Measurements from ENCODE around the gene PTPRA.

Gene PTPRA

DNA sequence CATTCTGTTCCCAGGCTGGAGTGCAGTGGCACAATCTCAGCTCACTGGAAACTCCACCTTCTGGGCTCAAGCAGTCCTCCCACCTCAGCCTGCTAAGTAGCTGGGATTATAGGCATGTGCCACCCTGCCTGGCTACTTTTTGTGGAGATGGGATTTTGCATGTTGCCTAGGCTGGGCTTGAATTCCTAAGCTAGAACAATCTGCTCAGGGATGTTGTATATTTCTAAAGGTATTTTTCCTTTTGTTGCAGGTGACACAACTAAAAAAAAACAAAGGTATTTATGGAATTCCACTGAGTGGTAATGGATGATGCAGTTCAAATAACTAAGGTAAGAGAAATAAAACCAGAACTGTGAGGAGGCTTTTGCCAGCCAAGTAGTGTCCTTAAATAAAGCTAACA lies 49.7 kb downstream of the PTPRA start:
- no peak for DNase-seq (ENCODE audit: low spot score)

DNA sequence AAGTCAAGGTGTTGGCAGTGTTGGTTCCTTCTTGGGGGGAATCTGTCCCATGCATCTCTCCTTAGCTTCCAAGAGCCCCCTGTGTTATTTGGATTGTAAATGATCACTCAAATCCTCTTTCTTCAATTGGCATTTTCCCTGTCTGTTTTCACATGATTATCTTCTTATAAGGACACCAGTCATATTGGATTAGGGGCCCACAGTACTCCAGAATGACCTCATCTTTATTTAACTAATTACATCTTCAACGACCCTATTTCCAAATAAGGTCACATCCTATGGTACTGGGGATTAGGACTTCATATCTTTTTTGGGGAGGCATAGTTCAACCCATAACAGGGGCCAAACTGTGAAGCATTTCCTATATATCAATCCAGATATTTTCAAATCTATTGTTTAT lies 57.3 kb downstream of the PTPRA start:
- DNase-seq (ENCODE audit: low spot score) = no peak

DNA sequence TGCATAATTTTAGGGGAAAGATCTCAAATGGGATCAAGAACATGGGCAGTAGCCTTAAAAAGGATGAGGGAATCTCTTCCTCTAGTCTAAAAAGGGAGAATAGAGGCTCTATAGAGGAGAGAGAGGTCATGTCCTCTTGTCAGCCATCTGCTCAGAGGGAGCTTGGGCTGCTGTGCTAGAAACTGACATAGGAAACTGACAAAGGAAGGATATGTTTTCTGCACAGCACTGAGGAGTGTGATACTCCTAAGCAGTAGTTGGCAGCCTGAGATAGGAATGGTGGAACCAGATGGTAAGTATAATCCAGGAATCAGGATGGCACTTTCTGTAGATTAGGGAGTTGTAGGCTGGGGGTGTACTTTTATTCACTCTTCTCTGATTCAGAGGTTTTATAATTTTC lies 59.2 kb downstream of the PTPRA start:
- DNase-seq (ENCODE audit: low spot score) = no peak

DNA sequence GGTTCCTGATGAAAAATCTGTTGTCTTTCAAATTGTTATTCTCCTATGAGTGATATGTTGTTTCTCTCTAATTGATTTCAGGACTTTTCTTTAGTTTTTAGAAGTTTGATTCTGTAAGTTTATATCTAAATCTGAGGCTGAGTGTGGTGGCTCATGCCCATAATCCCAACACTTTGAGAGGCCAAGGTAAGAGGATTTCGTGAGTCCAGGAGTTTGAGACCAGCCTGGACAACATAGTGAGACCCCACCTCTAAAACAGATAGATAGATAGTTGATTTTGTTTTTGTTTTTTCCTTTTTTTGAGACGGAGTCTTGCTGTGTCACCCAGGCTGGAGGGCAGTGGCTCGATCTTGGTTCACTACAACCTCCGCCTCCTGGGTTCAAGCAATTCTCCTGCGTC lies 64.6 kb downstream of the PTPRA start:
- no peak for DNase-seq (ENCODE audit: low spot score)

DNA sequence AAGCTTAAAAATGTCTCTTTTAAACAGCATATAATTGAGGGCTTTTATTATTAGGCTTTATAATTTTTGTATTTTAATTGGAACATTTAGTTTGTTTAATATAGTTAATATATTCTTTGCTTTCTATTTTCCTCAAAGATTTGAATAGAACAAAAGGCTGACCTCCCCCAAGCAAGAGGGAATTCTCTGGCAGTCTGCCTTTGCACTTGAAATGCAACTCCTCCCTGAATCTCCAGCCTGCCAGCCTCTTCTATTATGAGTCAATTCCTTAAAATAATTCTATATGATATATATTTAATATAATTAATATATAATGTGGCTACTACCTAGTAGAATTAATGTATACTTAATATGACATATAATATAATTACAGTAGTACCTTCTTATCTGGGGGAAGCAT lies 69.2 kb downstream of the PTPRA start:
- no peak for DNase-seq (ENCODE audit: low spot score)

DNA sequence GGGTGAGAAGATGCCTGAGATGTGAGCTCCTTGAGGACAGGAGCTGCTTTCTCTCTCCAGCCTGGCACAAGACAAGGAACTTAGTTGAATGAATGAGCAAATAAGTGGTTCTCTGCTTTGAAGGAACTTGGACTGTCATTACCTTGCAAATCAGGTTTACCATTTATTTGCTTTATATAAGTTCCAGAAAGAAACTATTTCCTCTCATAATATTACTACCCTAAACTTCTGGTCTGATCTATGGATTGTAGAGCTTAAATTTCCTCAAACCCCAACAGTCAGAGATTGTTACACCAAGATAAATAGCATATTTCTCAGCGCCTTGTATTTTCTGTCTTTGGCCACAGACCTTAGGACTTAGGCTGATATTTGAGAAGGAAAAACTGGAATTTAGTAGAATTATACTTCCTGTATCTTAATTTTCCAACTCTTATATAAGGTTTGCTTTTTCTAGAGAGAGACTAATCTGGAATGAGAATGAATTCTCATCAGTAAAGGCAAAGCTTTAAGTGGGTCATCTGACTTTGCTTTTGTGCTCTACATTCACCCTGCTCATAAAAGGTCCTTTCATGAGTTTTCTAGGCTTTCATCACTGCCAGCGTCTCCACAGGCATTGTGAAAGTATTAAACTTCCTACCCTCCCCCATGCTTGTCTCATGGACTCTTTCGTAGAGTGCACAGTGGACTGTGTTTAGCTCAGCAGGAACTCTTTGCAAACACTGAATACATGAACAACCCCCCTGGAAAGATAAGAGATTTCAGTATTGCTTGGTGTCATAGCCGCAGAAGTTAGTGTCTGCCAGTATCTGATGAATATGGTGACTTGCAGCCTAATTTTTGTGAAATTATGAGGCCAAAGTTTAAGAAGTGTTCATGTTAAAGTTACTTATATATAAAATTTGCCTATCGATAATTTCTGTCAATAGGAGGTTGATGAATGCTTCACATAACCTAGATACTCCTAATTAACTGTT lies 74.0 kb downstream of the PTPRA start:
- DNase-seq (ENCODE audit: low spot score) = no peak

DNA sequence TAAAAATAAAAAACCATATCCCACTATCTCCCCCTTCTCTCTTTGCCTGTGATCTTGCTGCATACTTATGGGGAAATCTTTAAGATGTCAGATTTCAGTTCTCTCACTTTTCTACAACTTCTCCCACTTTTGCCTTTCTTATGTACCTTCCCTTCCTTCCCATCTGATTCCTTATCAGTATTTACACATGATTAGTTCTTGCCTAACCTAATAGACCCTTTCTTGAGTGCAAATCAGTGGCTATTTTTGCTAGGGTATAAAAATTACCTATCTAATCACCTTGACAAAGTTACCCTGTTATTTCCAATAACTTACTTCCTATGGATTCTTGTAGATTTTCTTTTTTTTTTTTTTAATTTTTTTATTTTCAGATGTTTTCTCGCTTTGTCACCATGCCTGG lies 75.7 kb downstream of the PTPRA start:
- DNase-seq (ENCODE audit: low spot score) = no peak

DNA sequence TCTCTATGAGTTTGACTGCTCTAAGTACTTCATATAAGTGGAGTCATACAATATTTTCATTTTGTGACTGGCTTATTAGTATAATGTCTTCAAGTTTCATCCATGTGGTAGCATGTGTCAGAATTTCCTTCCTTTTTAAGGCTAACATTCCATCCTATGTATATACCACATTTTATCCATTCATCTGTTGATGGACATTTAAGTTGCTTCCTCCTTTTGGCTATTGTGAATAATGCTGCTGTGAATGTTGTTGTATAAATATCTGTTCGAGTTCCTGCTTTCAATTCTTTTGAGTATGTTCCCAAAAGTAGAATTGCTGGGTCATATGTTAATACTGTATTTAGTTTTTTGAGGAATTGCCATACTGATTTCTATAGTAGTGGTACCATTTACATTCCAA lies 79.5 kb downstream of the PTPRA start:
- DNase-seq (ENCODE audit: low spot score) = no peak

DNA sequence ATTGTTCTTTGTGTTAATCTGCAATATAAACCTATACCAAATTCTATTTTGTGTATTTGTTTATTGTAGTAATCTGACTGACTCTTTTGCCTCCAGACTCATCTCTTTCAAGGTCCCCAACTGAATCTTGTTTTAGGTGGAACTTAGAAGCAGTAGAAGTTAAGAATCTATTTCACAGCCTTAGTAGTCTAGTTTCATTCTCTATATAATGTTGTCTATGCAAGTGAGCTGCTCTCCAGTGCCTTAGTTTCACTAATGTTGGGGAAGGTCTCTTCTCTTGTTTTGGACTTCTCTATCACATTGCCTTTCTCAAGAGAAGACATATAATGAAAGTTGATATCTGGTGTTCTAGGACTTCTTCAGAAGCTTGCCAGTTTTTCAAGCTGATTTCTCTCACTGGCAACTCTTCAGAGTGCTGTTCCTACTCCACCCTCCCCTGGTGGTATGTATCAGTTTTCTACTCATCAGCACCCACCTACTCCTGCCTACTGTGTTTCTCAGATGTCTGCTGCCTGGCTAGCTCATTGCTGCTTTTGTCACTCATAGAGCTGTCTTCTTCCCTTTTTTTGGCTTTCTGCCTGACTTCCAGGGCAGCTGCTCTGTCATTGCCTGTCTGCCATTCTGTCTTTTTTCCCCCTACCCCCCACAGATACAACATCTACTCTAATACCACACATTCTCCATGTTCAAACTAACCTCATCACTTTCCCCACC lies 82.1 kb downstream of the PTPRA start:
- no peak for DNase-seq (ENCODE audit: low spot score)

DNA sequence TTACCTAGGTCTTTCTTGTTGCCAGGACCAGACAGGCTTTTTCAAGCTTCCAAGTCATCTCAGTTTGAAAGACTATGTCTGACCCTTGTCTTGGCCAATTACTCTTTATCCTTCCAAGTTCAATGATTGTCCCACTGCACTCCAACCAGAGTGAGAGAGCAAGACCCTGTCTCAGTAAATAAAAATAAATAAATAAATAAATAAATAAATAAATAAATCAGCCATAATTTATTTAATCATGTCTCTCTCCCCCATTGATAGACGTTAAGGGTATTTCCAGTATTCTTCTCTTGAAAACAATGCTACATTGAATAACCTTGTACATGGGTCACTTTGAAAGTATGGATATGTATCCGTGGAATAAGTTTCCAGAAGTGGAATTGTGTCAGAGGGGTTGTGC lies 83.2 kb downstream of the PTPRA start:
- no peak for DNase-seq (ENCODE audit: low spot score)

DNA sequence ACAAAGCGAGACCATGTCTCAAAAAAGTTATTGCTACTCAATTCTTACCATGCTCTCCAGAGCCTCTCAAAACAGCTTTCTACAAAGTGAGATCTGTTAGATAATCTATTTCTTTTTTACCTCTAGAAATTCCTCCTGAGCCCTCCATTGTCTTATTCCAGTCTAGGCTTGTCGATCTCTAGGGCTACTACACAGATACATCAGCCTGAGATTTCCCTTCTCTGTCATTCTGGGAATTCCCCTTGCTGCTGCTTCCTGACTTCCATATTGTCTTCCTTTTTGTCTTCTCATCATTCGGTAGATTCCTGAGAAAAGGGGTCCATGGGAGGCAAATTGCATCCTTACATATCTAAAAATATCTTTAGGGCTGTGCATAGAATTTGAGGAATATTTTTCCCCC lies 94.6 kb downstream of the PTPRA start:
- DNase-seq (ENCODE audit: low spot score) = no peak

DNA sequence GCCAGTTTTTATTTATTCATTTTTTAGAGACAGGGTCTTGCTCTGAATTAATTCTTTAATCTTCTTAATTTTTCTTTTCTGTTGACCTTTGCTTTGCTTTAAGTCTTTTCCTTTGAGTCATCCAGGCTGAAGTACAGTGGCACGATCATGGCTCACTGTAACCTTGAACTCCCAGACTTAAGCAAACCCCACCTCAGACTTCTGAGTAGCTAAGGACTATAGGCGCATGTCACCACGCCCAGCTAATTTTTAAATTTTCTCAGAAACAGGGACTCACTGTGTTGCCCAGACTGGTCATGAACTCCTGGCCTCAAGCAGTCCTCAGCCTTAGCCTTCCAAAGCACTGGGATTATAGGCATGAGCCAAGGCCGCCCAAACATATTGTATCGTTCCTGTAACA lies 98.8 kb downstream of the PTPRA start:
- DNase-seq (ENCODE audit: low spot score) = no peak

DNA sequence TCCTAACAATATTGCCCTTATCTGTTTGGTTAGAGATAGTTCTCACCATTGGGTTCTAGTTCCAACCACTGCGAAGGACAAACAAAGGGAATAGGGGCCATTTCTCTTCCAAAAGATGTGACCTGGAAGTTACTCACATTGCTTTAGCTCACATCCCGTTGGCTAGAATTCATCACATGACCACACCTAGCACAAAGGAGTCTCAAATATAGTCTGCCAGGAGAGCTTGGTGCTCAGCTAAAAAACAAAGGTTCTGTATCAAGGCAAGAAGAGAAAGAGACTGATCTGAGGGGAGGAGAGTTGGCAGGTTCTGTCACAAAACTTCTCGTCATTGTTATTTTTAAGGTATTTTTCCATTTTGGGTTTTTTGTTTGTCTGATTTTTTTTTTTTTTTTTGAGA lies 100.3 kb downstream of the PTPRA start:
- DNase-seq (ENCODE audit: low spot score) = no peak

DNA sequence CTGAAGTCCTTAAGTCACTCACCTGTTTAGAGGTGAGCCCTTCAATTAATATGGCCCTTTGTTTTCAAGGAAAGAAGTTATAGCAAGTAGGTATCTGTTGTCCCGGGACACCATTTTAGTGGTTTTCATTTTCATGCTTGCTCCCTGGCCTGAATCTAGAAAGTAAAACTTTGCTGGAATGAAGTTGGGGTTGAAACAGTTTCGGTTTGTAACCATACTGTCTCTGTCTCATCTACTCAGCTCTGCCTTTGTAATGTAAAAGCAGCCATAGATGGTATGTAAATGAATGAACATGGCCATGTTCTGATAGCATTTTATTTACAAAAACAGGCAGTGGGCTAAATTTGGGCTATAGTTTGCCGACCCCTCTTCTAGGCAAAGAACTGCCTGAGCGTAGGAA lies 105.2 kb downstream of the PTPRA start:
- DNase-seq (ENCODE audit: low spot score) = no peak

DNA sequence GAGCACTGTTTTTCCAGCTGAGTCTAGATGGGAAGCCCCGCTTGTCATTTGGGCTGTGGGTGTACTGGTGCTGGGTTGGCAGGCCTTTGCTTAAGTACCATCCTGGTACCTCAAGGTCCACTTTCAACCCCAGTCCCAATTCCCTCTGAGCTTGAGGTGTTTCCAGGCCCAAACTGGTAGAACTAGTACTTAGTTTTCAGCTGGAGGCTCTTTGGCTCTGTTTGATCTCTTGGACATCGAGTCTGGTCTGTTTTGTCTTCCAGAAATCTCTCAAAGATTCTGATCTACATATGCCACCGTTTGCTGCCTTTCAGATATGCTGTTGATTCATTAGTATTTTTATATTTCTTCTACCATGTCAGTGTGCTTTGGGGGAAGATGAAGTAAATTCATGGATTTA lies 108.4 kb downstream of the PTPRA start:
- DNase-seq (ENCODE audit: low spot score) = no peak

DNA sequence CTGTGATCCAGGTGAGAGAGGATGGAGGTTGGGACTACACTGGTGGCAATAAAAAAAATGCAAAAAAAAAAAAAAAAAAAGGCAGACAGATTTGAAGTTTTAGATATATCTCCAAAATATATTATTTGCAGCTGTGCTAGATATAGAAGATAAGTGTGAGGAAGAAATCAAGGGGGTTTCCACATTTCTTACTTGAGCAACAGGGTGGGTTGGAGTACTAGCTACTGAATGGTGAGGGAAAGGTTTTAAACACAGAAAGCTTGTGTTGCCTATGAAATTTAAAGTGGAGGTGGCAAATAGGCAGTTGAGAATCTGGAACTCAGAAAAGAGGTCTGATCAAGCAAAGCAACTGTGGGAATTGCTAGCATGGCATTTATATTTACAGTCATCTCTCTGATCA lies 110.2 kb downstream of the PTPRA start:
- DNase-seq (ENCODE audit: low spot score) = no peak

DNA sequence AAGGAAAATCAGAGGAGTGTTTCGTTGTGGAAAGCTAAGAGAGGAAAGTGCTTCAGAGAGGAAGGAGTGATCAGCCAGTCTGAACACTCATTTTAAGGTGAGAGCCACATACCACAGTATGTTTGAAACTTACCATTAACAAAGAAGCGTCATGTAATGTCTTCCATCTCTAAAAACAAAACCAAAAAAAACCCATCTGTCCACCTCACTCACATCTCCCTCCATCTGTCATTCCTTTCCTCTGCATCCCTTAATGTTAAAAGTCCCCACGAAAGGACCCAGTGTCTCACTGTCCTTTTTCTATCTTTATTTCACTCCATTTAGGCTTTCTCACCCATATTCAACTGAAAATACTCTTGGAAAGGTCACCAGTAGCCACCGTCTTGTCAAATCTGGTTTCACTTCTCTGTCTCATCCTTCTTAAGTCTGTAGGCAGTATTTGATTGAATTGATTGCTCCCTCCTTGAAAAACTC lies 110.8 kb downstream of the PTPRA start:
- DNase-seq (ENCODE audit: low spot score) = no peak

DNA sequence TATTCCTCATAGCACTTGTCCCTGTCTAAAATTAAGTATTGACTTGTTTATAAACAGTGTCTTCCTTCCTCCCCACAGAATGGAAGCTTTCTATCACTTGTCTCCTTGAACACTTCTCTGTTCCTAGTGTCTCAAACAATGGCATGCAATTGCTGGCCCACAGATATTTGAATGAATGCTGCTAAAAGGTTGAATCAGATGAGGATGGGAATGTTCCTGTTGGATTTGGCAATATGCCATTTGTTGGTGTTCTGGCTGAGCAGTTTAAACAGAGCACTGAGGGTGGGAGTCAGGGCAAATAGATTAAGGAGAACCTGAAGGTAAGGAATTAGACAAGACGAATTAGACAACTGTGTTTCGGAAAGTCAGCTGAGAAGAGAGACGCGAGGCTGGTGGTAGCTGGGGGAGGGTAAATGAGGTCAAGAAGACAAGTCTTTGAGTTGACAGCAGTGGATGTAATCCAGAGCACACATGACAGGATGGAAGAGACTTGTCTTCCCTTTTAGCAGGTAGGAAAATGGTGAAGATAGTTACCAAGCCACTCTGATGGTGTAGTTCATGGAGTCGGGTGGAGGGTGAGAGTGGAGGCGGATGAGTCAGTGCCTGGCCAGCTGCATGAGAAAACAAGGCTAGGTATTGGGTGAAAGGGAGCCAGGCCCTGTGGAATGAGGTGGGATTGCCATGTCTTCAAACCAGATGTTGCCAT lies 111.8 kb downstream of the PTPRA start:
- DNase-seq (ENCODE audit: low spot score) = peak; percentile 47

DNA sequence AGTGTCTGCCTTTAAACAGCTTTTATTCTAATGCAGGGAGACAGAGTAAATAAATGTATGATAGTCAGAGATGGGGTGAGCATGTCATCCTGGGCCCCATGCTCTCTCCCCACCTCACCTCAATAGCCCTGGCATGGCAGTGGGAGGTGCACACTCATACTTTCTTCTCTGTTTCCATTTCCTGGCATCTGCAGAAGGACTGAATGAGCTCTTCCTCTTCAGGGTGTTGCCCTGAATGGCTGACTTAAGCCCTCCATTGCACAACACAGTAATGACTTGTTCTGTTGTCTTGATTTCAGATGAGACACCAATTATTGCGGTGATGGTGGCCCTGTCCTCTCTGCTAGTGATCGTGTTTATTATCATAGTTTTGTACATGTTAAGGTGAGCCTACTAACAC lies 113.2 kb downstream of the PTPRA start:
- DNase-seq (ENCODE audit: low spot score) = no peak

DNA sequence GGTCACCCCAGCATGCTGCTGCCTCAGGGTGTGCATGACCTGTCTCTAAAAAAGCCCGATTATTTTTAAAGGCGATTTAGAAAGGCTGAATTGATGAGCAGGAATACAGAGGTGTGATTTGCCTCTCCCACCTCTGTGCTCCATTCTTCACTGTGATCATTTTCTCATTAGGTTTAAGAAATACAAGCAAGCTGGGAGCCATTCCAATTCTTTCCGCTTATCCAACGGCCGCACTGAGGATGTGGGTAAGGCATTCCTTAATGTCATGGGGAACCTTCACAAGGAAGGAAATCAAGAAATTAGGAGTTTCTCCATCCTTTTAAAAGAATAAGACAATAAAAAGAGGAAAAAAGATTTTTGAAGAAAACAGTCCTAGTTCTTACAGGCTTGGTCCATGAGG lies 114.6 kb downstream of the PTPRA start:
- DNase-seq (ENCODE audit: low spot score) = no peak

DNA sequence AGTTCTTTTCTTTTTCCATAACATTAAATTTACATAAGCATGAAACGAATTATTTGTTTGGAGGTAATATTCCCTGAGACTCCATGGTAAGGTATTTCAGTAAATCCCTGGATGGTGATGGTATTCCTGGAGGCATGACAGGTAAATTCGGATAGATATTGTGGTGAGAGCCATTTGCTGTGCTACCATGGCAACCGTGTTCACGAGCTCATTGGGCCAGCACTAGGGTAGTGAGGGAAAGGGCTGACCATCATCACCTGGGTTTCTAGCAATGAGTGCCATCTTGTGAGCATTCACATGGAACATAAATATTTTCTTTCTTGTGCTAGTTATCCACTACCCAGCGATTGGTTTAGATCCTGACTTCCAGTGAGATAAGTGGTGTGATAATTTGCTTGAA lies 118.3 kb downstream of the PTPRA start:
- no peak for DNase-seq (ENCODE audit: low spot score)

DNA sequence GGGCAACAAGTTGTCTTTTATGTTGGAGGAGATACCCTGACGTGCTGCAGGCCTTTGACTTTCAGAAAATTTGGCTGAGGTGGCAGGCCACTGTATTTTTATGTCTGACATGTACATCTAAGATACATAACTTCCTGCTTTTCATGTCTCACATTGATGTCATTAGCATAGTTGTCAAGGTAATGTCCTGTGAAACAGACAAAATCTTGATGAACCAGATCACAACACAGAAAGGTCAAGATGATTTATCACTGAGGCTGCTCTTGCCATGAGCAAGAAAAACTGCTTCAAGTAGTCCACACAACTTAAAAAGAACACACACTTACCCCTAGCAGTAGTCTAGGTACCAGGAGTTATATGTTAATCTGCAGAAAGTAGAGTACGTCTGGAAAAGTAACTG lies 120.0 kb downstream of the PTPRA start:
- no peak for DNase-seq (ENCODE audit: low spot score)

DNA sequence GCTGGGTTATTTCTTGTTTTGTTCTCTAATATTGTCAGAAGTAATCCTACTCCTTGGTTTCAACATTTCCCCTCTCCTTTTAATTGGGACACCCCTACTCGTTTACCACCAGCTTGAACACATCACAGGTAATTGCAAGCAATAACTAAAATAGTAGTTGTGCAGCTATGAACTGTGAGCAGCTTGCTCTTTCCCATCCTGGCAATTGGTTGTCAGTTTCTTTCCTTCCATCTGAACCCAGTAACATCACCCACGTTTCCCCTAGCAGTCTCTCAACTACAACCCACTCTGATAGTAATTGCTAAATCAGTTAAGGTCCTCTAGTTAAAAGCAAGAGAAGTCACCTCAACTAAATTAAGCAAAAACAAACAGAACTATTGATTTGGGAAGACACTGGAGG lies 122.5 kb downstream of the PTPRA start:
- DNase-seq (ENCODE audit: low spot score) = no peak

Measured in RKO (cell line).